ENCODE results near the gene TROAP.
"Not testable (repeated sequence)": the region's sequence is repeated elsewhere in the genome, so short reads cannot be mapped to it uniquely, and the experiment has no call there.

The TROAP gene

GRCh38 chr12:49328816-49329215 lies 5.8 kb downstream of the TROAP start:
- DNase-seq (ENCODE audit: low read depth), result no peak

DNA sequence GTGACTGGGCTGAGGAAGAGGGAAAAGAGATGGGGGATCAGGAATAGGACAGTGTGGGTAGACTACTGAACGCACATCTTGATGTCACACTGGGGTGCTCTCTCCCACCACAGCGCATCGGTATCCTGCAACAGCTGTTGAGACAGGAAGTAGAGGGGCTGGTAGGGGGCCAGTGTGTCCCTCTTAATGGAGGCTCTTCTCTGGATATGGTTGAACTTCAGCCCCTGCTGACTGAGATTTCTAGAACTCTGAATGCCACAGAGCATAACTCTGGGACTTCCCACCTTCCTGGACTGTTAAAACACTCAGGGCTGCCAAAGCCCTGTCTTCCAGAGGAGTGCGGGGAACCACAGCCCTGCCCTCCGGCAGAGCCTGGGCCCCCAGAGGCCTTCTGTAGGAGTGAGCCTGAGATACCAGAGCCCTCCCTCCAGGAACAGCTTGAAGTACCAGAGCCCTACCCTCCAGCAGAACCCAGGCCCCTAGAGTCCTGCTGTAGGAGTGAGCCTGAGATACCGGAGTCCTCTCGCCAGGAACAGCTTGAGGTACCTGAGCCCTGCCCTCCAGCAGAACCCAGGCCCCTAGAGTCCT lies 7.1 kb downstream of the TROAP start:
- DNase-seq (ENCODE audit: low read depth), result no peak

DNA sequence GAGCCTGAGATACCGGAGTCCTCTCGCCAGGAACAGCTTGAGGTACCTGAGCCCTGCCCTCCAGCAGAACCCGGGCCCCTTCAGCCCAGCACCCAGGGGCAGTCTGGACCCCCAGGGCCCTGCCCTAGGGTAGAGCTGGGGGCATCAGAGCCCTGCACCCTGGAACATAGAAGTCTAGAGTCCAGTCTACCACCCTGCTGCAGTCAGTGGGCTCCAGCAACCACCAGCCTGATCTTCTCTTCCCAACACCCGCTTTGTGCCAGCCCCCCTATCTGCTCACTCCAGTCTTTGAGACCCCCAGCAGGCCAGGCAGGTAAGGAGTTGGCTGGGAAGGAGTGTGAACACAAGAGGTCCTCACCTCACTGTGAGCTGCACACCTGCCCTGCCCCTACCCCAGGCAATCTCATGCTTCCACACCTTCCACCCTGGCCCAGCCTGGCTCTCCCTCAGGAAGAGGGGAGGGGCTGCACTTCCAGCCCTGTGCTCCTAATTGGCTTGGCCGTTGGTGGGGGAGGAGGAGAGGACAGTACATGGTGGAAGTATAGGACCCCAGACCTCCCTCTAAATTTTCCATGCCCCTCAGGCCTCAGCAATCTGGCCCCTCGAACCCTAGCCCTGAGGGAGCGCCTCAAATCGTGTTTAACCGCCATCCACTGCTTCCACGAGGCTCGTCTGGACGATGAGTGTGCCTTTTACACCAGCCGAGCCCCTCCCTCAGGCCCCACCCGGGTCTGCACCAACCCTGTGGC lies 7.8 kb downstream of the TROAP start:
- no peak for DNase-seq (ENCODE audit: low read depth)

DNA sequence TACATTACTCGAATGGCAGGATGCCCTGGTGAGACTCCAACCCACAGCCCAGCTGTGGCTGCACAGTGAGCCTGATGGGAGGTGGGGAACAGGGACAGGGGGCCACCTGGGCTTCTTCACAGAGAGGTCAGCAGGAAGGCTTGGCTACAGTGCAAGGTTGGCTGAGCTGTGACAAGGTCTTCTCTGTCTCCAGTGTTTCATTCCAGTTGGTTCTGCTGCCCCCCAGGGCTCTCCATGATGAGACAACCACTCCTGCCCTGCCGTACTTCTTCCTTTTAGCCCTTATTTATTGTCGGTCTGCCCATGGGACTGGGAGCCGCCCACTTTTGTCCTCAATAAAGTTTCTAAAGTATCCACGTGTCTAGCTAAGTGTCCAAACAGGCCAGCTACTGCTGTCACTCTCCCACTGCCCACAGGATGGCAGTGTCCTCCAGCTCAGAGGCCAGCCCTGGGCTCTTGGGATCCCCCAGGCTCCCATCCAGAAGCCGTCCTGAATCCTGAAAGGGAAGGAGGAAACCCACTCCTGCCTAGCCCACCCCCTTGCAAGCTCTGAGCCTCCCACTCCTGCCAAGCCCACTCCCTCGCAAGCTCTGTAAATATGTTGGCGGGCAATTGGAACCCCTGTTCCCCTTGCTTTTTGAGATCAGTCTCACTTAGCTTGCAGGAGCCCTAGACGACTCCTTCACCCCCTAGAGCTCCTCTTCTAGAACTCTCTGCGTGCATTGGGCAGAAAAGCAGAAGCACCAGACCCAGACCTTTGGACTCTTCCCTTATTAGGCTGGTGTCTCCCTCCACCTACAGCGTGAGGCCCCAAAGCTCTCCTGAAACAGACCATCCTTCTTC lies 8.5 kb downstream of the TROAP start:
- DNase-seq (ENCODE audit: low read depth), result no peak

- DNase-seq (ENCODE audit: low read depth), result no peak
Measured at GRCh38 chr12:49332441-49332861, 9.4 kb downstream of the TROAP start.

DNA sequence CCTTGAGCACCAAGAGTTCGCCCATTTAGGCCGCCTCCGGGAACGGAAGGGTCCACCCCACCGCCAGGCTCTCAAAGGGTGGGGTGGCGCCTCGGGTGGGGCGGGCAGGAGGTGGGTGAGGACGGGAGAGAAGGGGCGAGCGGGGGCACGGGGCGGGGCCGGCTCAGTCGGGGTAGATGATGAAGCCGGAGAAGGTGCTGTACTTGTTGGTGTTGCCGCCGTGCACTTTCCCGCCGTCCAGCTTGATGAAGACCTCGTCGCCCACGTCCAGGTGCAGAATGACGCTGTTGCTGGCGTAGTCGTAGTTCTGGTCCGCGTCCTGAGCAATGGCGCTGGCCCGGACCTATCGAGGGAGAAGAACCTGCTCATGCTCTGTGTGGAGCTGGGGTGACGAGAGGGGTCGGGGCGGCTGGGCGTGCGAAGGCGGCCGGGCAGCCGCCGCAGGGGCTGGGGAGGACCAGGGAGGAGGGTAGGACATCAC lies 9.9 kb downstream of the TROAP start:
- DNase-seq (ENCODE audit: low read depth), result no peak

DNA sequence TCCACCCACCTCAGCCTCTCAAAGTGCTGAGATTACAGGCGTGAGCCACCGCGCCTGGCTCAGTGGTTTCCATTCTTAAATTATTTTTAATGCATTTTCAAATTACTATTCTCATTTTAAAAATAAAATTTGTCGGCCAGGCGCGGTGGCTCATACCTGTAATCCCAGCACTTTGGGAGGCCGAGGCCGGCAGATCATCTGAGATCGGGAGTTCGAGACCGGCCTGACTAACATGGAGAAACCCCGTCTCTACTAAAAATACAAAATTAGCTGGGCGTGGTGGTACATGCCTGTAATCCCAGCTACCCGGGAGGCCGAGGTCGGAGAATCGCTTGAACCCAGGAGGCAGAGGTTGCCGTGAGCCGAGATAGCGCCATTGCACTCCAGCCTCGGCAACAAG lies 10.7 kb downstream of the TROAP start:
- not testable (repeated sequence) for DNase-seq (ENCODE audit: low read depth)

DNA sequence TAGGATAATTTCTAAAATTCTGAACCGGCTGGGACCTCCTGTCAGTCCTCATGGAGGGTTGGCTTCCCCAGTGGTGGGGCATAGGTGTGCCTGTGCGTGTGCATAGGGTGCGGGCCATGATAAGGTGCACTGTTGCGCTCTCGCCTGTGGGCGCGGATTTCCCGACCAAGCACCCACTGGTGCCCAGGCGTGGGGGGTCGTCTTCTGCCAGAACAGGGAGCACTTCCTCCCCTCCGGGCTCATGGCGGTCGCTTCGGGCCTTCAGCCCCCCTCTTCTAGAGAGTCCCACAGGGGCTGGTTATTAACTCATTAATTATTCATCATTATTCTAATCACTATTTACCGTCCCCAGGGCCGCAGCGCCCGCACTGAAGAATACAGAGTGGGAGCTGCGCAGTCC lies 11.2 kb downstream of the TROAP start:
- DNase-seq (ENCODE audit: low read depth), result no peak

GRCh38 chr12:49334681-49335080 lies 11.6 kb downstream of the TROAP start:
- no peak for DNase-seq (ENCODE audit: low read depth)

DNA sequence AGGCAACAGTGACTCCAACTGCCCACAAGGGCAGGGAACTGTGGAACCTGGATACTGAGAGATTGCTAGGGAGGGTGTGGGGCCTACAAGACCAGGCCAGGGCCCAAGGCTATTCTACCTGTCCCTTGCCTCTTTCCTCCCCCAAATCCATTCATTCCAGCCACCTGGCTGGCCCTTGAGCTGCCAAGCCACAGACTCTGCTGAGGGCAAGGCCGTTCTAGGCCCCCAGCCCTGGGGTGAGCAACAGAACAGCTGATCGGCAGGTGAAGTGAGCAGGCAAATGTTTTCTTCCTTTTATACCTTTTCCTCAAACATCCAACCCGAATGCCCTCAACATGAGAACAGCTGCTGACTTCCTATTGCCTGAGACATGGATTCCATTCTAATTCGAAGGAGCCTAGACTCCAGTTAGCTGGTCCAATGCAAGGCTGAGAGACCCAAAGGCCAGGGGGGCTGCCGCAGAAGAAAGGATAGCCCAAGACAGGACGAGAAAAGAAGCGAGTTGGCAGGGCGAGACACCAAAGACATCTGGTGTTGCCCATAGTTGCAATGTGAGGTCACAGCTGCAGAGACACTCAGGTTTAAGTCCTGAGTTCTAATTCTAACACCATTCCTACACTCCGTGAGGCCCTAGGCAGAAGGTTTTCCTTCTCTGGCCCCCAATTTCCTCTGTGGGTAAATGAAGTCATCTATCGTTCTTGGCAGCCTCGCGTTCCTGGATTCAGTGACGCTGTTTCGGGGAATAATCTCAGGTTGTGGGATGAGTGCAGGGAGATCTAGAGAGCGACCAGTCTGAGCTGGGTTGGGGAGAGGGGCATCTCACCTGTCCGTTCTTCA lies 12.3 kb downstream of the TROAP start:
- DNase-seq (ENCODE audit: low read depth), result no peak

- no peak for DNase-seq (ENCODE audit: low read depth)
Measured at GRCh38 chr12:49335955-49336644, 13.0 kb downstream of the TROAP start.

DNA sequence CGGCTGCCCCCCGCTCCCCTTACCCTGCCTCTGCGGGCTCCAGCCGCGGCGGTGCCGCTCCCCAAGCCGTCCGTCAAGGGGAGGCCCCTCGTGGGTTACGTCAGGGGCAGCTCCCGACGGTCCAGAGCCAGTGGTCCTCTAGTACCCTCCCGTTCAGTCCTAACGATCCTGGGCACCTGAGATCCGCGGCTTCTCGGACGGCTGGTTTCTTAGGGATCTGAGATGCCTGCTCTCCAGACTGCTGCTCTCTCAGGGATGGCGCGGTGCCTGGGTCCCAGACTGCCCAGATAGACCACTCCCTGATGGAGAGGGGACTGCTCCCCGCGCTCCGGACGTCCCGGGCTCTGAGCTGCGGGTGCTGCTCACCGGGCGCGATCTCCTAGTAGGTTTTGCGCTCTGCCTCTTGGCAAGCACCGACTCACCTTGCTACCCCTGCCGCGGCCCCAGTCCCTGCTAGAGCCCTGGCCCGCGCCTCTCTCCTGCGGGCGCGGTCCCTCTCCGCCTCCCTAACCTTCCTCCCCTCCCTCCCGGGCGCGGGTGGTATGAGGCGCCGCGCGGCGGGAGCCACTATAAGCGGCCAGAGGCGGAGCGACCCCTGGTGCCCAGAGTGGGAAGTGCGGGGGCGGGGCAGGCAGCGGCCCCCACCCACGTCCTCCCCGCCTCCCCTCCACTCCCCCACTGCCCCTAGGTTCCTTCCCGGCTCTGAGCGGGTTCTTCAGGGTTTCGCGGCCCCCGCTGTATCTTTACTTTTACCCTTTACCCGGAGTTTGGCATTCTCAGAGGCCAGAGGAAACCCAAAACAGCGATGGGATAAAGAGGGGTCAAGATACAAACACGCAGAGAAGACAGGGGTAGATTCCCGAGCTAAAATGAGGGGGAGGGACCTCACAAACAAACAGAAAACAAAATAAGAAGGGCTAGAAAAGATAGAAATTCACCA lies 13.9 kb downstream of the TROAP start, which contains the start of gene C1QL4:
Gene C1QL4, minus strand, starts transcription at position 544 of the 940 bp plus-strand sequence. CDS start 711 bp downstream, outside the sequence.
- peak; percentile 80 for DNase-seq (ENCODE audit: low read depth)

DNA sequence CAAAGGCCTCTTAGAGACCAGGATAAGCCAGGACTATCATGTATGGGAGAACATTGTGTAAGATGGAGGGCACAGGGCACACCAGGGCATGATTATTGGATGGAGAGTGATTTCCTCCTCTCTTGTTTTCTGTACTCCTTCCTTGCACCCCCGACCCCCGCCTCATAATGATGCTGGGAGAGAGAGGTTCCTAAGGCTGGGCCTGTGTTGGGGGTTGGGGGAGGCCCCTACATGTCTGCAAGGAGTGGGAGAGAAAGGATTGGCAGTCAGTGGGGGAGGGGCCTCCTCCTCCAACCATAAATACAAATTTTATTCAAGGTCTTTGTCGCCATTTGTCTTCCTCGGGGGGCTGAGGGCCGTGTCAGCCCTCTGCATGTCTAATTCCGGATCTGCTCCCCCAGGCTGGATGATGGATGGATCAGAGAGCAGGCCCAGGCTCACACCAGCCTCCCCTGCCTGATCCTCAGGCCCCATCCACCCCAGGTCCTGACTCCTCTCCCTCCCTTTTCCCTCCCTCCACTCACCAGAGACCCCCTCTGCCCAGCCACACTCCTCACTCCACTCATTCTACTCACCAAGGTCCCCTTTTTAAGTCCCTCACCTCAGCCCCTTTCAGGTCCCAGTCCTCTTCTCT lies 15.9 kb downstream of the TROAP start:
- no peak for DNase-seq (ENCODE audit: low read depth)

GRCh38 chr12:49339464-49339861 lies 16.4 kb downstream of the TROAP start:
- DNase-seq (ENCODE audit: low read depth), result no peak

- no peak for DNase-seq (ENCODE audit: low read depth)
Measured at GRCh38 chr12:49340095-49340870, 17.2 kb downstream of the TROAP start.

DNA sequence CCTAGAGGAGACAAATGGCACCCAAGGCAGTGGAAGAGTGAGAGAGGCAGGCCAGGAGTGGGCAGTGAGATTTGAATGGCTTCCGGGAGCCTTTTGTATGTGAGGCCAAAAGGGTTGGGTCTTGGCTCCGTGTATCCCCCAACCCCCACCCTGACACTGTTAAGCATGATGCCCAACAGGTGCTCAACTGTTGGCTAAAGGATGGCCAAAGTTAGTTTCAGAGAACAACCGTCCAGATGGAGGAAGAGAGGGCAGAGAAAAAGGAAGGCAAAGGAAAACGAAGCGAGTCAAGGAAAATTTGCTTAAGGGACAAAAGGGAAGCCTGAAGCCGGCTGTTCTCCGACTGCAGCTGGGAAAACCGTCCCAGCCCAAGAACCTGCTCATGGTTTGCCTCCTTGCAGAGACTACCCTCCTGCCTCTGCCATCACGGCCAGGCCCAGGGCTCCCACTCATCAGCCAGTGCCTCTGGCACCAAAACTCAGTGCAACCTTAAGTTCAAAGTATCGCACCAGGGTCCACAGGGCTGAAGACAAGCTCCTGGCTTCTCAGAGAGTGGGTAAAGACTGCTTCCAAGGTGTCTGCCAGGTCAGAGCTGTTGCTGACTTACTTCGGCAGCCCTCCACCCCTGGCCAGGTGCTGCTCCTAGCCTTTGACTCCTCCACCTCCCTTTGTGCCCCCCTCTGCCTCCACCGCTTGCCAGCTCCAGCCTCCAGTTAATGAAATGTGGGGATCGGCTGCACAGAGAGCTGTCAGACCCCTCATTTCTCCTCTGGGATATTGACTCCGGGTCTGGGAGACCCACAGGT lies 18.1 kb downstream of the TROAP start:
- DNase-seq (ENCODE audit: low read depth), result no peak

DNA sequence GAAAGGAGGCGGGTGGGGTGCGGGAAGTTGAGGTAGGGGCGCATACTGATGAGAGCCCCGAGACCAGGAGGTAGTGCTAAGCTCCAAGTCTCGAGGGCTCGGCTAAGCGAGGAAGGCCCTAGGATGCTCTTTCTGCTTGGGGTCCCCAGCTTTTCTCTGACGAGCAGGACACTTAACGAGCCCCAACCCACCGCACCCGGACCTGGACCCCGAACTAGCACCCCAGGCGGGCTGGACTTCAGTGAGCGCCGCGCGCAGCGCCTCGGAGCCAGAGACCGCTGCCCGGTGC lies 18.7 kb downstream of the TROAP start:
- DNase-seq (ENCODE audit: low read depth), result no peak

Data from activated T-helper 1 cell treated with Interleukin-2 at 50 U/mL for 16 hours (primary cell).